HEK293 (cell line): ENCODE results near the gene ITGB8.

Source experiments
- GLI2 ChIP-seq: fragments of 450-650 bp; formaldehyde crosslinking; IDR thresholded peaks from 2 replicates; pipeline ENCODE4; 2017; ENCODE audit warnings: missing biosample characterization, missing genetic modification characterization, low read depth, borderline replicate concordance
- IKZF3 ChIP-seq: fragments of 450-650 bp; IDR thresholded peaks from 2 replicates; pipeline ENCODE4 v1.5.0; 2018; ENCODE audit warnings: missing biosample characterization, mild to moderate bottlenecking, missing genetic modification characterization, moderate library complexity
- KLF9 ChIP-seq: fragments of 450-650 bp; formaldehyde crosslinking; IDR thresholded peaks from 2 replicates; pipeline ENCODE4 v1.5.1; 2016; ENCODE audit warnings: missing biosample characterization, missing genetic modification characterization, low read depth
- OSR2 ChIP-seq: fragments of 450-650 bp; formaldehyde crosslinking; IDR thresholded peaks from 2 replicates; pipeline ENCODE4 v1.5.1; 2016; ENCODE audit warnings: missing biosample characterization, missing genetic modification characterization
- RBAK ChIP-seq: fragments of 450-650 bp; formaldehyde crosslinking; IDR thresholded peaks from 2 replicates; pipeline ENCODE4 v1.5.1; 2016; ENCODE audit warnings: missing biosample characterization, missing genetic modification characterization
- SCRT2 ChIP-seq: fragments of 450-650 bp; formaldehyde crosslinking; IDR thresholded peaks from 2 replicates; pipeline ENCODE4 v1.5.1; 2016; ENCODE audit warnings: missing biosample characterization, missing genetic modification characterization
- ZBTB17 ChIP-seq: fragments of 450-650 bp; formaldehyde crosslinking; IDR thresholded peaks from 2 replicates; pipeline ENCODE4 v1.5.1; 2016; ENCODE audit warnings: missing biosample characterization, missing genetic modification characterization
- ZEB2 ChIP-seq: fragments of 450-650 bp; formaldehyde crosslinking; IDR thresholded peaks from 2 replicates; pipeline ENCODE4 v1.5.1; 2016; ENCODE audit warnings: missing biosample characterization, missing genetic modification characterization
- ZNF121 ChIP-seq: fragments of 450-650 bp; formaldehyde crosslinking; IDR thresholded peaks from 2 replicates; pipeline ENCODE4 v1.5.1; 2016; ENCODE audit warnings: missing biosample characterization, missing genetic modification characterization
- ZNF133 ChIP-seq: fragments of 450-650 bp; formaldehyde crosslinking; IDR thresholded peaks from 2 replicates; pipeline ENCODE4 v1.5.1; 2016; ENCODE audit warnings: missing biosample characterization, missing genetic modification characterization
- ZNF292 ChIP-seq: fragments of 450-650 bp; formaldehyde crosslinking; IDR thresholded peaks from 2 replicates; pipeline ENCODE4 v1.5.1; 2016; ENCODE audit warnings: low read depth, missing biosample characterization, missing genetic modification characterization, borderline replicate concordance
- ZNF501 ChIP-seq: fragments of 450-650 bp; formaldehyde crosslinking; IDR thresholded peaks from 2 replicates; pipeline ENCODE4 v1.5.1; 2016; ENCODE audit warnings: missing biosample characterization, missing genetic modification characterization
- ZNF510 ChIP-seq: fragments of 450-650 bp; formaldehyde crosslinking; IDR thresholded peaks from 2 replicates; pipeline ENCODE4 v1.5.1; 2018; ENCODE audit warnings: mild to moderate bottlenecking, missing genetic modification characterization, missing biosample characterization; ENCODE audit not compliant: insufficient replicate concordance
- ZNF555 ChIP-seq: fragments of 450-650 bp; formaldehyde crosslinking; conservative IDR thresholded peaks from 2 replicates; pipeline ENCODE4 v1.5.1; 2017; ENCODE audit warnings: missing biosample characterization, mild to moderate bottlenecking, missing genetic modification characterization, inconsistent platforms
- ZNF558 ChIP-seq: fragments of 450-650 bp; formaldehyde crosslinking; IDR thresholded peaks from 2 replicates; pipeline ENCODE4 v1.5.1; 2016; ENCODE audit warnings: missing biosample characterization, missing genetic modification characterization
- ZNF629 ChIP-seq: fragments of 450-650 bp; formaldehyde crosslinking; IDR thresholded peaks from 2 replicates; pipeline ENCODE4 v1.5.1; 2017; ENCODE audit warnings: missing biosample characterization, missing genetic modification characterization
- ZNF658 ChIP-seq: fragments of 450-650 bp; formaldehyde crosslinking; IDR thresholded peaks from 2 replicates; pipeline ENCODE4; 2016; ENCODE audit warnings: missing biosample characterization, missing genetic modification characterization
- ZNF701 ChIP-seq: fragments of 450-650 bp; formaldehyde crosslinking; IDR thresholded peaks from 2 replicates; pipeline ENCODE4 v1.5.1; 2016; ENCODE audit warnings: missing biosample characterization, missing genetic modification characterization
- ZNF747 ChIP-seq: fragments of 450-650 bp; formaldehyde crosslinking; IDR thresholded peaks from 2 replicates; pipeline ENCODE4 v1.5.1; 2016; ENCODE audit warnings: missing biosample characterization, missing genetic modification characterization
- ZNF777 ChIP-seq: fragments of 450-650 bp; formaldehyde crosslinking; IDR thresholded peaks from 2 replicates; pipeline ENCODE4 v1.5.1; 2017; ENCODE audit warnings: missing biosample characterization, missing genetic modification characterization, borderline replicate concordance
- ZSCAN16 ChIP-seq: fragments of 450-650 bp; formaldehyde crosslinking; IDR thresholded peaks from 2 replicates; pipeline ENCODE4 v1.5.1; 2016; ENCODE audit warnings: missing biosample characterization, missing genetic modification characterization
- TF ChIP-seq, protein P1 (sequence below): fragments of 450-650 bp; formaldehyde crosslinking; IDR thresholded peaks from 2 replicates; pipeline ENCODE4 v1.5.1; 2016; ENCODE audit warnings: missing biosample characterization, missing genetic modification characterization, low read depth
- TF ChIP-seq, protein P2 (sequence below): fragments of 450-650 bp; formaldehyde crosslinking; conservative IDR thresholded peaks from 2 replicates; pipeline ENCODE4 v1.5.1; 2016; ENCODE audit warnings: low read depth, missing biosample characterization, missing genetic modification characterization
- TF ChIP-seq, protein P3 (sequence below): fragments of 450-650 bp; formaldehyde crosslinking; IDR thresholded peaks from 2 replicates; pipeline ENCODE4 v1.5.1; 2016; ENCODE audit warnings: missing biosample characterization, missing genetic modification characterization
- TF ChIP-seq, protein P4 (sequence below): fragments of 450-650 bp; formaldehyde crosslinking; IDR thresholded peaks from 2 replicates; pipeline ENCODE4 v1.5.0; 2017; ENCODE audit warnings: missing biosample characterization, missing genetic modification characterization, borderline replicate concordance
- TF ChIP-seq, protein P5 (sequence below): fragments of 450-650 bp; formaldehyde crosslinking; IDR thresholded peaks from 2 replicates; pipeline ENCODE4 v1.5.1; 2016; ENCODE audit warnings: missing biosample characterization, missing genetic modification characterization, borderline replicate concordance

The ITGB8 gene

DNA sequence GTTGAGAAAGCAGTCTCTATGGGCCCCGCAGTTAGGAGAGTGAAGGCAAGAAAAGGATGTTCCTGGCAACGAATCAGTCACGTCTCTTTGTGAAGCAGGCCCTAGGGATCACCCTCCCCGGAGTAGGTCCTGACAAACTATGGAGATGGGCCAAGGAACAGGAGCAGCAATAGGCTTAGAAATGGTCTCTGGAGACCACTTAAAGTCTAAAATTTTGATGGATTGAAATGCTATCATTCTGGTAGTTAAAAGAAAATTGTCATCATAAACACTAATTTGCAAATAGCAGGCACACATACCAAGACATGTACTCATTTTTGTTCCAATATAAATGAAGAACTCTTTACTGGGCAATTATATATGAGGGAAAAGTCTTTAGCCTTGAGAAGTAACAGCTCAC, 123.5 kb downstream of the ITGB8 start (continued):
- TF ChIP-seq, protein P1, sequence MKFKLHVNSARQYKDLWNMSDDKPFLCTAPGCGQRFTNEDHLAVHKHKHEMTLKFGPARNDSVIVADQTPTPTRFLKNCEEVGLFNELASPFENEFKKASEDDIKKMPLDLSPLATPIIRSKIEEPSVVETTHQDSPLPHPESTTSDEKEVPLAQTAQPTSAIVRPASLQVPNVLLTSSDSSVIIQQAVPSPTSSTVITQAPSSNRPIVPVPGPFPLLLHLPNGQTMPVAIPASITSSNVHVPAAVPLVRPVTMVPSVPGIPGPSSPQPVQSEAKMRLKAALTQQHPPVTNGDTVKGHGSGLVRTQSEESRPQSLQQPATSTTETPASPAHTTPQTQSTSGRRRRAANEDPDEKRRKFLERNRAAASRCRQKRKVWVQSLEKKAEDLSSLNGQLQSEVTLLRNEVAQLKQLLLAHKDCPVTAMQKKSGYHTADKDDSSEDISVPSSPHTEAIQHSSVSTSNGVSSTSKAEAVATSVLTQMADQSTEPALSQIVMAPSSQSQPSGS (tag by site-specific recombination): no peak
- TF ChIP-seq ZNF629 (tag by site-specific recombination): peak; percentile 46; the same call in 1 of the 2 replicates
- TF ChIP-seq ZNF777: no peak
- TF ChIP-seq ZBTB17 (tag by site-specific recombination): no peak
- TF ChIP-seq ZSCAN16 (tag by site-specific recombination): no peak
- TF ChIP-seq IKZF3: no peak
- TF ChIP-seq, protein P2, sequence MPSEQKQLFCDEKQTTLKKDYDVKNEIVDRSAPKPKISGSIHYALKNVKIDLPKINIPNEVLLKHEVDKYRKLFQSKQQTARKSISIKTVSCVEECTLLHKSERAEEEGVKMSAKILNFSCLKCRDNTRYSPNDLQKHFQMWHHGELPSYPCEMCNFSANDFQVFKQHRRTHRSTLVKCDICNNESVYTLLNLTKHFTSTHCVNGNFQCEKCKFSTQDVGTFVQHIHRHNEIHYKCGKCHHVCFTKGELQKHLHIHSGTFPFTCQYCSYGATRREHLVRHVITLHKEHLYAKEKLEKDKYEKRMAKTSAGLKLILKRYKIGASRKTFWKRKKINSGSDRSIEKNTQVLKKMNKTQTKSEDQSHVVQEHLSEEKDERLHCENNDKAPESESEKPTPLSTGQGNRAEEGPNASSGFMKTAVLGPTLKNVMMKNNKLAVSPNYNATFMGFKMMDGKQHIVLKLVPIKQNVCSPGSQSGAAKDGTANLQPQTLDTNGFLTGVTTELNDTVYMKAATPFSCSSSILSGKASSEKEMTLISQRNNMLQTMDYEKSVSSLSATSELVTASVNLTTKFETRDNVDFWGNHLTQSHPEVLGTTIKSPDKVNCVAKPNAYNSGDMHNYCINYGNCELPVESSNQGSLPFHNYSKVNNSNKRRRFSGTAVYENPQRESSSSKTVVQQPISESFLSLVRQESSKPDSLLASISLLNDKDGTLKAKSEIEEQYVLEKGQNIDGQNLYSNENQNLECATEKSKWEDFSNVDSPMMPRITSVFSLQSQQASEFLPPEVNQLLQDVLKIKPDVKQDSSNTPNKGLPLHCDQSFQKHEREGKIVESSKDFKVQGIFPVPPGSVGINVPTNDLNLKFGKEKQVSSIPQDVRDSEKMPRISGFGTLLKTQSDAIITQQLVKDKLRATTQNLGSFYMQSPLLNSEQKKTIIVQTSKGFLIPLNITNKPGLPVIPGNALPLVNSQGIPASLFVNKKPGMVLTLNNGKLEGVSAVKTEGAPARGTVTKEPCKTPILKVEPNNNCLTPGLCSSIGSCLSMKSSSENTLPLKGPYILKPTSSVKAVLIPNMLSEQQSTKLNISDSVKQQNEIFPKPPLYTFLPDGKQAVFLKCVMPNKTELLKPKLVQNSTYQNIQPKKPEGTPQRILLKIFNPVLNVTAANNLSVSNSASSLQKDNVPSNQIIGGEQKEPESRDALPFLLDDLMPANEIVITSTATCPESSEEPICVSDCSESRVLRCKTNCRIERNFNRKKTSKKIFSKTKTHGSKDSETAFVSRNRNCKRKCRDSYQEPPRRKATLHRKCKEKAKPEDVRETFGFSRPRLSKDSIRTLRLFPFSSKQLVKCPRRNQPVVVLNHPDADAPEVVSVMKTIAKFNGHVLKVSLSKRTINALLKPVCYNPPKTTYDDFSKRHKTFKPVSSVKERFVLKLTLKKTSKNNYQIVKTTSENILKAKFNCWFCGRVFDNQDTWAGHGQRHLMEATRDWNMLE (tag by site-specific recombination): no peak
- TF ChIP-seq, protein P3, sequence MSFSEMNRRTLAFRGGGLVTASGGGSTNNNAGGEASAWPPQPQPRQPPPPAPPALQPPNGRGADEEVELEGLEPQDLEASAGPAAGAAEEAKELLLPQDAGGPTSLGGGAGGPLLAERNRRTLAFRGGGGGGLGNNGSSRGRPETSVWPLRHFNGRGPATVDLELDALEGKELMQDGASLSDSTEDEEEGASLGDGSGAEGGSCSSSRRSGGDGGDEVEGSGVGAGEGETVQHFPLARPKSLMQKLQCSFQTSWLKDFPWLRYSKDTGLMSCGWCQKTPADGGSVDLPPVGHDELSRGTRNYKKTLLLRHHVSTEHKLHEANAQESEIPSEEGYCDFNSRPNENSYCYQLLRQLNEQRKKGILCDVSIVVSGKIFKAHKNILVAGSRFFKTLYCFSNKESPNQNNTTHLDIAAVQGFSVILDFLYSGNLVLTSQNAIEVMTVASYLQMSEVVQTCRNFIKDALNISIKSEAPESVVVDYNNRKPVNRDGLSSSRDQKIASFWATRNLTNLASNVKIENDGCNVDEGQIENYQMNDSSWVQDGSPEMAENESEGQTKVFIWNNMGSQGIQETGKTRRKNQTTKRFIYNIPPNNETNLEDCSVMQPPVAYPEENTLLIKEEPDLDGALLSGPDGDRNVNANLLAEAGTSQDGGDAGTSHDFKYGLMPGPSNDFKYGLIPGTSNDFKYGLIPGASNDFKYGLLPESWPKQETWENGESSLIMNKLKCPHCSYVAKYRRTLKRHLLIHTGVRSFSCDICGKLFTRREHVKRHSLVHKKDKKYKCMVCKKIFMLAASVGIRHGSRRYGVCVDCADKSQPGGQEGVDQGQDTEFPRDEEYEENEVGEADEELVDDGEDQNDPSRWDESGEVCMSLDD (tag by site-specific recombination): no peak
- TF ChIP-seq ZEB2: peak; percentile 62; the same call in 1 of the 2 replicates
- TF ChIP-seq ZNF701 (tag by site-specific recombination): no peak
- no peak for TF ChIP-seq KLF9
- no peak for TF ChIP-seq ZNF121 (tag by site-specific recombination)
- no peak for TF ChIP-seq ZNF133 (tag by site-specific recombination)
- TF ChIP-seq ZNF747 (tag by site-specific recombination): no peak
- no peak for TF ChIP-seq SCRT2
- peak; percentile 91 for TF ChIP-seq OSR2
- TF ChIP-seq, protein P4, sequence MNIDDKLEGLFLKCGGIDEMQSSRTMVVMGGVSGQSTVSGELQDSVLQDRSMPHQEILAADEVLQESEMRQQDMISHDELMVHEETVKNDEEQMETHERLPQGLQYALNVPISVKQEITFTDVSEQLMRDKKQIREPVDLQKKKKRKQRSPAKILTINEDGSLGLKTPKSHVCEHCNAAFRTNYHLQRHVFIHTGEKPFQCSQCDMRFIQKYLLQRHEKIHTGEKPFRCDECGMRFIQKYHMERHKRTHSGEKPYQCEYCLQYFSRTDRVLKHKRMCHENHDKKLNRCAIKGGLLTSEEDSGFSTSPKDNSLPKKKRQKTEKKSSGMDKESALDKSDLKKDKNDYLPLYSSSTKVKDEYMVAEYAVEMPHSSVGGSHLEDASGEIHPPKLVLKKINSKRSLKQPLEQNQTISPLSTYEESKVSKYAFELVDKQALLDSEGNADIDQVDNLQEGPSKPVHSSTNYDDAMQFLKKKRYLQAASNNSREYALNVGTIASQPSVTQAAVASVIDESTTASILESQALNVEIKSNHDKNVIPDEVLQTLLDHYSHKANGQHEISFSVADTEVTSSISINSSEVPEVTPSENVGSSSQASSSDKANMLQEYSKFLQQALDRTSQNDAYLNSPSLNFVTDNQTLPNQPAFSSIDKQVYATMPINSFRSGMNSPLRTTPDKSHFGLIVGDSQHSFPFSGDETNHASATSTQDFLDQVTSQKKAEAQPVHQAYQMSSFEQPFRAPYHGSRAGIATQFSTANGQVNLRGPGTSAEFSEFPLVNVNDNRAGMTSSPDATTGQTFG: no peak
- no peak for TF ChIP-seq ZNF501
- TF ChIP-seq ZNF558 (tag by site-specific recombination): no peak
- peak; percentile 60; the same call in 1 of the 2 replicates for TF ChIP-seq GLI2 (tag by site-specific recombination)
- no peak for TF ChIP-seq ZNF292 (tag by site-specific recombination)
- peak; percentile 49 for TF ChIP-seq ZNF510
- TF ChIP-seq, protein P5, sequence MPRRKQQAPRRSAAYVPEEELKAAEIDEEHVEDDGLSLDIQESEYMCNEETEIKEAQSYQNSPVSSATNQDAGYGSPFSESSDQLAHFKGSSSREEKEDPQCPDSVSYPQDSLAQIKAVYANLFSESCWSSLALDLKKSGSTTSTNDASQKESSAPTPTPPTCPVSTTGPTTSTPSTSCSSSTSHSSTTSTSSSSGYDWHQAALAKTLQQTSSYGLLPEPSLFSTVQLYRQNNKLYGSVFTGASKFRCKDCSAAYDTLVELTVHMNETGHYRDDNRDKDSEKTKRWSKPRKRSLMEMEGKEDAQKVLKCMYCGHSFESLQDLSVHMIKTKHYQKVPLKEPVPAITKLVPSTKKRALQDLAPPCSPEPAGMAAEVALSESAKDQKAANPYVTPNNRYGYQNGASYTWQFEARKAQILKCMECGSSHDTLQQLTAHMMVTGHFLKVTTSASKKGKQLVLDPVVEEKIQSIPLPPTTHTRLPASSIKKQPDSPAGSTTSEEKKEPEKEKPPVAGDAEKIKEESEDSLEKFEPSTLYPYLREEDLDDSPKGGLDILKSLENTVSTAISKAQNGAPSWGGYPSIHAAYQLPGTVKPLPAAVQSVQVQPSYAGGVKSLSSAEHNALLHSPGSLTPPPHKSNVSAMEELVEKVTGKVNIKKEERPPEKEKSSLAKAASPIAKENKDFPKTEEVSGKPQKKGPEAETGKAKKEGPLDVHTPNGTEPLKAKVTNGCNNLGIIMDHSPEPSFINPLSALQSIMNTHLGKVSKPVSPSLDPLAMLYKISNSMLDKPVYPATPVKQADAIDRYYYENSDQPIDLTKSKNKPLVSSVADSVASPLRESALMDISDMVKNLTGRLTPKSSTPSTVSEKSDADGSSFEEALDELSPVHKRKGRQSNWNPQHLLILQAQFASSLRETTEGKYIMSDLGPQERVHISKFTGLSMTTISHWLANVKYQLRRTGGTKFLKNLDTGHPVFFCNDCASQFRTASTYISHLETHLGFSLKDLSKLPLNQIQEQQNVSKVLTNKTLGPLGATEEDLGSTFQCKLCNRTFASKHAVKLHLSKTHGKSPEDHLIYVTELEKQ (tag by site-specific recombination): no peak
- TF ChIP-seq ZNF555: no peak
- TF ChIP-seq ZNF658 (tag by site-specific recombination): no peak
- TF ChIP-seq RBAK: no peak
